Activated naive CD4-positive, alpha-beta T cell treated with anti-CD3 and anti-CD28 coated beads, Interleukin-2, amount 50 U/mL, for 72 hours (primary cell): ENCODE measurements around the gene ALPP. TPM values are rescaled to one million over a fixed set of nuclear protein-coding genes. Genes with fewer than 3 reads are reported as not detected.
A peak's percentile ranks its signal among the peaks of the same experiment; 100 is the strongest.

Experiments
- ATAC-seq, 2 donors: fragments of 150-1000 bp; cut with Tn5 transposase; 2 replicates each; pipeline ENCODE4 v1.10.0; 2021; ENCODE audit warnings: mild to moderate bottlenecking in 2 of 2, moderate library complexity in 2 of 2
- DNase-seq, 2 donors: peaks; one replicate each; pipeline ENCODE4 v3.0.0; 2021 to 2022; ENCODE audit warnings: low spot score in 2 of 2
- H3K27ac Mint-ChIP-seq, 2 donors: one replicate each; pipeline ENCODE4 v1.8.0; 2022; ENCODE audit warnings: mild to moderate bottlenecking in 2 of 2, mixed read lengths in 2 of 2
- H3K36me3 Mint-ChIP-seq, 2 donors: one replicate each; pipeline ENCODE4 v1.8.0; 2022; ENCODE audit warnings: mixed read lengths in 2 of 2
- H3K9me3 Mint-ChIP-seq, 2 donors: one replicate each; pipeline ENCODE4 v1.8.0; 2022; ENCODE audit warnings: mixed read lengths in 2 of 2
- total RNA-seq, 2 donors: library from RNA; stranded (reverse); gene quantifications; one replicate each; pipeline ENCODE4 v1.2.3, GENCODE V29; 2022

ALPP gene
- total RNA-seq, 2 donors from 2014 or later, result 0.16 to 0.53 TPM

DNA sequence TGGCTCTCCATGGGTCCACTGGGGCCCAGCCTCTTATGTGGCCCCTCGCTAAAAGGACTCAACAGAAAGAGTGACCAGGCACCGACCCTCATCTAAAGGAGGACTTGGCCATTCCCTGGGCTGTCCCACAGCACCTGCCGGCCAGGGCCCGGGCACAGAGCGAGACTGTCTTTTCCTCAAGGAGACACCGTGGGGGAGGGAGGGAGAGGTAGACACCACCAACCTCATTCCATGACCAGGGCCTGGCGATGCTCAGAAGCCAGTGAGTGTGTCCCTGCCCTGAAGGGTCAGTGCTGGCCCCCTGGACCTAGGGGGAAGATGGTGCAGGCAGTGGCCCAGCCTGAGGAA is 39.8 kb upstream of the ALPP start:
- Mint-ChIP-seq H3K9me3 (no peaks in the 10 kb centered on the region), H3K36me3 (no peaks in the 10 kb centered on the region), H3K27ac (peak overlapping the region in 1 of 2 donors; percentile 54)
- ATAC-seq, result no peak
- peak in 1 of 2 donors; percentile 43 for DNase-seq

DNA sequence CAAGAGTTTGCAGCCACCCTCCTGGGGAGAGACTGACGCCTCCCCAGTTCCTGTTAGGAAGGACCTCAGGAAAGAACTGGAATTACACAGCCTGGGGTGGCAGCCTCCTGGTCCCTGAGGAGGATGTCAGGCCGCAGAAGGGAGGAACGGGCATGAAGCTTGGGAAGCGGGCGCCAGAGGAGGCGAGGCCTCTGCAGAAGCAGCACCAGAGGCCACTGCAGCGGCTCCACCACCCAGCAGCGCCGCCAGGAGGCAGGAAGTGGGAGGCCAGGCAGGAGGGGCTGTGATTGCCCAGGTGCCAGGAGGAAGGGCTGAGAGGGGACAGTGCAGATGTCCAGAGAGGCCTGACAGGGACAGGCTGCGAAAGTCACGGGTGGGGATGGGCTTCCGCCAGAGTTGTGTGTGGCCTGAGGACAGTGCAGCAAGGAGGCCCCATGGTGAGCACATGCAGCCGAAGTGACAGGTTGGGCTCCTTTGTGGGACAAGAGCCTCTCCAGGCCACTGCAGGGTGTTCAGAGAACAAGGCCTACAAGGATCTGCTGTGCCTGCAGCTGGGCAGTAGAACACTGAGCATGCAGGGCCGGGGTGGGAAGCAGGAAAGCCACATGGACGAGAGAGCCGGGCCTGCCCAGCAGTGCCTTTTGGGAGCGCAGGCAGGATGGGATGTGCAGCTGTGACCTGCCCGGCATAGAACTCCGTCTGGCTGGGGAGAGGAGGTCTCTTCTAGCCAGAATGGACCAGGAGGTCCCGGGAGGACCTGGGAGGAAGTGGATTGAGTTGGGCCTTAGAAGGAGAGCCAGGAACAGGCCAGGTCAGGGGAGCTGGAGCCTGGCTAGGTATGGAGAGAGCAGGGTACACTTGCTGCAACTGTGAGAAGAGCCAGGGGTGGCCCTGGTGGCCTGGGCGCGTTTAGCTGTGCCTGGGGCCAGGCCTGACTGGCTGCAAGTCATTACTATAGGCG is 39.1 kb upstream of the ALPP start:
- ATAC-seq (no peak), DNase-seq (peak in 1 of 2 donors; percentile 47)
- Mint-ChIP-seq H3K36me3 (no peaks in the 10 kb centered on the region), H3K27ac (peak overlapping the region; percentile 54 to 89), H3K9me3 (no peaks in the 10 kb centered on the region)

DNA sequence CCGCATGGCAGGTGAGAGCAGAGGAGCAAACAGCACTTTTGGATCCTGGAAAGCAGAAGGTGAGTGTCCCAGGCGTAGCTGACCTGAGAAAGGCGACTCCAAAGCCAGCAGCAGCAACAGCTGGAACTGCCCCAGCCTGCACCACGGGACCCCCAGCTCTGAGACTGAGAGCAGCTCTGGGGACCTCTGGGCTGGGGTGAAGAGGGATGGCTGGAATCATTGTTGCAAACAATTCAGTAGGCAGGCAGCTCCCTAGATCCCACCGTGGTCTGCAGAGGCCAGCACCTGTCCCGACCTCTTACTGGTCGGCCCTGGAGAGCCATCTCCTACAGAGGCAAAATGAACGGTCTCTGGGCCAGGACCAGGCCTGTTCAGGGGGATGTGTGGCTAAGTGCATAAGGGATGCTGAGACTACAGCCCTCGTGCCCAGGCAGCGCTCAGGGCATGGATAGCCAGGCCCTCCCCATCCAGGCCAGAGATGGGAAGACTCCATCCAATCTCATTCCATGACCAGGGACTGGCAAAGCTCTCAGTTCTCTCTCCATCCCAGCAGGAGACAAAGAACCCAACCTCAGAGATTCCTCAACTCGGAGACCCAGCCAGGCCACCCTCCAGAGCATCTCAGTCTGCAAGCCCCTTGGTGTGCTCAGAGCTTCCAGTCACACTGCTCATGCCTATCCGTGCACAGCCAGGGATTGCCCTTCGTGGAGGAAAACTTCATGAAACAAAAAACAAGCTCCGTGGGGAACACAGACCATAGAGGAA is 38.2 kb upstream of the ALPP start:
- Mint-ChIP-seq H3K9me3 (no peaks in the 10 kb centered on the region), H3K27ac (peak overlapping the region; percentile 9 to 54), H3K36me3 (no peaks in the 10 kb centered on the region)
- ATAC-seq (no peak), DNase-seq (peak in 1 of 2 donors; percentile 23)

DNA sequence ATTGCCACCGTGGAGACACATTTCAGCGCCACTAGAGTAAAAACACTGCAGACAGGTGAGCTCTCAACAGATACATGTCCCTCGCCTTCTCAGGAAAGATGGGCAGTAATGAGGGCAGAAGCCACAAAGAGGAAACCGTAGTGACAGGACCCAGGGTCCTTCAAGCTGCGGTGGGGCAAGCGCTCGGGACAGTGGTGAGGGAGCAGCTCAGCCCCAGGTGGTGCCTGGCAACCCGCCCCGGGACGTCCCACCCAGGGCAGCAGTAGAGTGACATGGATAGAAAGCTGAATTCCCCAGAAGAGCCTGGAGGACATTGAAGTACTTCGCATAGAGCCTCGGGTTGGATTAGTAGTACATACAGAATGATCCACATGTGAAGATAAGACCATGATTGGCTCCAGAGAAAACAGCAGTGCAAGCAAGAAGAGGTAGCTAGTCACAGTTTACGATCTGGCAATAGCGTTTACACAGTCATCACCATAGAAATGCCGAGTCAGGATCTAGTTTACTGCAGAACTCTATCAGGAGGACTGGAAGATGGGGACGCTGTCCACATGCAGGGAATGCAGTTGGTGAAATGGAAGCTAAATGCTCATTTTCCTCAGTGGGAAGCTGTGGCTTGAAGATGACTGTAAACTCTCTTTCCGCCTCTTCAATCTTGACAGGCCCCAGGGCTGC is 37.4 kb upstream of the ALPP start:
- DNase-seq, result peak in 1 of 2 donors; percentile 49
- H3K9me3 Mint-ChIP-seq, result no peaks in the 10 kb centered on the region
- no peak for ATAC-seq
- no peaks in the 10 kb centered on the region for H3K36me3 Mint-ChIP-seq
- no peak overlapping the region for H3K27ac Mint-ChIP-seq

GRCh38 chr2:232341739-232342126 is 36.8 kb upstream of the ALPP start:
- ATAC-seq, result no peak
- Mint-ChIP-seq H3K36me3 (no peaks in the 10 kb centered on the region), H3K27ac (no peak overlapping the region), H3K9me3 (no peaks in the 10 kb centered on the region)
- DNase-seq, result peak in 1 of 2 donors; percentile 47

DNA sequence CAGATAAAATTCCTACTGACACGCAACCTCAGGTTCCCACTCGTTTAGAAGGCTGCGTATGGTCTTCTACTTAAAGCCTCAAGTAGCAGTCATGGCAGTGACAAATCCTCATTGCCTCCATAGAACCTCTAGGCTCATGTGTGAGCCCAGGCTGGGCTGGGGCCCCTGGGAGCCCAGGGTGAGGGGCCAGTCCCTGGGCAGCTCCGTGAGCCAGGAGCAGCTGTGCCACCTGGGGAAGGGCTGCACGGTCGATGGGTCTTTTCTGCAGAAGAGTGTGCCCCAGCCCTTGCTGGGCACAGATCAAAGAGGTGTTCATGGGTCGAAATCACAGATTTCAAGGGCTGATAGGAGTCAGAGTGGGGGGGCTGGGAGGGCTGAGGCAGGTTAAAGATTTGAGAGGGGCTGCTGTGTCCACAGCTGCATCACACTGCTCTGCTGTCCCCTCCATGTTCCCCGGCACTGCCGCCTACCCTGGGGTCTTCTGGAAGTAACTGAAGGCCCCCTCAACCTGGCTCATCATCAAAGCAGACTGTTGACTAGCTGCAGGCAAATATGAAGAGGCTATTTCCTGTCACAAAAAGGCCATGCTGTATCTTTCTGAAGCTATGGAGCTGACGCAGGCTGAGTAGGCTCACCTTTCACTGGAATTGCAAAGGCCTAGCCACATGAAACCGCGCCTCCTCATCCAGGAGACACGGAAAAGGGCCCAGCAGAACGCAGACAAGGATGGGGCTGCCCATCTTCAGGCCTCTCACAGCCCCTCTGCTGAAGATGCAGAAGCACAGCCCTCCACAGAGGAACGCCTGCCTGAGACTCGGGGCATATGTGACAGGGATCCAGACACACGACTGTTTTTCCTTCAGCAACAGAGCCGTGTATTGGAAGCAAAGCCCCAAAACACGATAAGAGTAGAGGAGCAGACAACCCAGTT is 35.7 kb upstream of the ALPP start:
- H3K36me3 Mint-ChIP-seq, result no peaks in the 10 kb centered on the region
- no peaks in the 10 kb centered on the region for H3K9me3 Mint-ChIP-seq
- no peak overlapping the region for H3K27ac Mint-ChIP-seq
- DNase-seq, result peak in 1 of 2 donors; percentile 51
- no peak for ATAC-seq

DNA sequence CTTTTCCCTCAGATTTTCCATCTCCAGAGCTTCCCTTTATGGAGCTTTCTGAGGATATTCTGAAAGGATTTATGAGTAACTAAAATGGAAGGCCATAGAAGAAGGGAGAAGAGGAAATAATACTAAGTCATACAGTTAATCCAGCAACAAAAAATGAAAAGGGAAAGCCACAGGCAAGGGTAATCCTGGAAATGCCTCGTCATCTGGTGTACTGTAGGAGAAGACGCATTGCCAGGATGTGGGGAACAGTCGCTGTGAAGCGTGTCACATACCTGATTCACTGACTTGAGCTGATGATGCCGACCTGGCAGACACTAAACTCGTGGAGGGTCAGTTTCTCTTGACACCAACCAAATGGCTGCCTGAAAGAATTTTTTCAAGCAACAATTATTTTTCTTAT is 34.7 kb upstream of the ALPP start:
- peak in 1 of 2 donors; percentile 29 for ATAC-seq
- Mint-ChIP-seq H3K36me3 (no peaks in the 10 kb centered on the region), H3K27ac (no peak overlapping the region), H3K9me3 (no peaks in the 10 kb centered on the region)
- peak in 1 of 2 donors; percentile 25 for DNase-seq

DNA sequence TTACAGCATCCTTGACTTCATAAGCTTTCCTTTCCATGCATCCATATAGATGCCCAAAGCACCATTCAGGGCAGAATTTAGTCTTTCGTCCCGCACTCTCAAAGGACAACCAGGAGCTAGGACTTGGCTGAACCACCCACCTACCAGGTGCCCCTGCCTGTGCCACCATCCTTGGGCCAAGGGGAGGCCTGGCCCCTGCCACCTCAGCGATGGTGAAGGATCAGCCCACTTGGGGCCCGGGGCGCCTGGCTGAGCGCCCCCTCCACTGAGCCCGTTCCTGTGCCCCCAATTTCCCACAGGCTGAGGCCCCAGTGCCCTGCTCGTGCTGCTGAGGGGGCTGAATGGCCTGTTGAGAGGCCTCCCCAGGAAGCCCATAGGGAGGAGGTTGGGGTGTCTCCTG is 33.3 kb upstream of the ALPP start:
- DNase-seq (peak in 1 of 2 donors; percentile 31), ATAC-seq (no peak)
- H3K9me3 Mint-ChIP-seq, result no peaks in the 10 kb centered on the region
- H3K27ac Mint-ChIP-seq, result no peak overlapping the region
- H3K36me3 Mint-ChIP-seq, result no peaks in the 10 kb centered on the region

DNA sequence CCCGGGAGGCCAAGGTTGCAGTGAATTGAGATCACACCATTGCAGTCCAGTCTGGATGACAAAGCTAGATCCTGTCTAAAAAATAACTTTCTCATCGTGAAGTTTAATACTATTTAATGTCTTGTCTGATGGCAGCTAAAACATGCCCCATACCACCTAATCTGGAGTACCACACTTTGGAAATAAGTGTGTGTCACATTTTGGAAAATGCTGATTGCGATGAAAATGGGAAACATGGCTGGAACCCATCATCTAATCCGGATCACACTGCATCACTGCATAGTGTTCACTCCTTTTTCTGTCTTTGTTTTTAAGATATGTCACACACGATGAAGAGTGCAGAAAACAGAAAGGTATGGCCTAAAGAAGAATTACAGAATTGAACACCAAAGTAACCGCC is 31.2 kb upstream of the ALPP start:
- ATAC-seq (no peak), DNase-seq (no peak)
- H3K9me3 Mint-ChIP-seq, result no peaks in the 10 kb centered on the region
- H3K36me3 Mint-ChIP-seq, result no peaks in the 10 kb centered on the region
- H3K27ac Mint-ChIP-seq, result no peak overlapping the region

- peak in 1 of 2 donors; percentile 18 for ATAC-seq
- H3K27ac Mint-ChIP-seq, result no peak overlapping the region
- no peaks in the 10 kb centered on the region for H3K9me3 Mint-ChIP-seq
These were observed 29.6 kb upstream of the ALPP start for GRCh38 chr2:232348936-232349335.

DNA sequence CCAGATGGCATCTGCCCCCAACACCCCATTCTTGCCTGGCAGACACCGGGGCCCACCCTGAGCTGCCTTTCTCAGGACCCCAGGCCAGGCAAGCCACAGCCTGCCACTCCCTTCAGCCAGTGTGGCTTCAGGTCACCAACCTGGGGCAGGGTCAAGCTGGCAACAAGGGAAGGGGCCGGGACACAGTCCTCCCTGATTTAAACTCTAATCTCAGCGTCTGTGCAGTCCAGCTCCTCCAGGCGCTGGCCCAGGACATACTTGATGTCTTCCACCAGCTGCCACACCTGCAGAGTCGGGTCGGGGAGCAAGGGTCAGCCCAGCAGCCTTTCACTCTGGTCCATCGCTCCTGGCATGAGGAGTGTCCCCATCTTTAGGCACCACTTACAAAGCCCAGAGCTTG is 29.0 kb upstream of the ALPP start:
- DNase-seq (peak in 1 of 2 donors; percentile 14), ATAC-seq (no peak)
- no peak overlapping the region for H3K27ac Mint-ChIP-seq
- no peaks in the 10 kb centered on the region for H3K36me3 Mint-ChIP-seq
- no peaks in the 10 kb centered on the region for H3K9me3 Mint-ChIP-seq

More at GRCh38 chr2:232348936-232349335, 29.6 kb upstream of the ALPP start:
- peak in 1 of 2 donors; percentile 9 for DNase-seq
- H3K36me3 Mint-ChIP-seq, result no peaks in the 10 kb centered on the region

DNA sequence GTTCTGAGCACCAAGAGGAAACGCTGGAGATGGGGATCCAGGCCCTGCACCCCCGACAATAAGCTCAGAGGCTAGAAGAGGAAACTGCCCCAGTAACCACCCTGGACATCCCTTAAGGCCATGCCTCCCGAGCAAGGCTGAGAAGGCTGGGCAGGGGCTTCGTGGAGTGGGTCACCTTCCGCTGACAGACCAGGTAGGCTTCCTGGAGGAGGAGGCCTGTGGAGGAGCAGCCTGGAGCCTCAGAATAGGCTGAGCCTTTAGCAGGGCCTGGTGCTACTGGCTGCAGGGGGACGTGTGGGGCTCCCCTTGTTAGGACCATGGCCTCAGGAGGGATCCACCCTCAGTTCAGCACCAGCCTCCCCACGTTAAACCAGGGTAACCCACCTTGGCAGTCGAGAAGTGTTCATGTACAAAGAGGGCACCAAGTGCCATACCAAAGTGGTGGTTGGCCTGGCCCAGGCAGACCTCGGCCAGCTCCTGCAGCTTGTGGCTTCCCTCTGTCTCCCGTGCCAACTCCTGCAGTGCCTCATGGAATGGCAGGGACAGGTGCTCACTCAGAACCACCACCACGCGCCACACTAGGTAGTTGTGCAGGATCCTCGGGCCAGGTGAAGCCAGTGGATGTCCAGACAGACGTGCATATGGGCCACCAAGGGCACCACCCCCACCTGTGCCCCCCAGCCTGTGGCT is 28.5 kb upstream of the ALPP start:
- no peaks in the 10 kb centered on the region for H3K9me3 Mint-ChIP-seq
- H3K27ac Mint-ChIP-seq, result peak overlapping the region in 1 of 2 donors; percentile 22
- H3K36me3 Mint-ChIP-seq, result no peaks in the 10 kb centered on the region
- no peak for ATAC-seq
- peak in 1 of 2 donors; percentile 39 for DNase-seq

GRCh38 chr2:232350804-232351685 is 27.5 kb upstream of the ALPP start:
- ATAC-seq, result peak in 1 of 2 donors; percentile 34

GRCh38 chr2:232351686-232352510 is 26.7 kb upstream of the ALPP start:
- DNase-seq (peak in 1 of 2 donors; percentile 35), ATAC-seq (peak in 1 of 2 donors; percentile 11)
- Mint-ChIP-seq H3K27ac (no peak overlapping the region), H3K9me3 (no peaks in the 10 kb centered on the region), H3K36me3 (peaks cover 0 to 5% of the 10 kb centered on the region in 2 donors)

More at GRCh38 chr2:232350804-232351685, 27.5 kb upstream of the ALPP start:
- H3K9me3 Mint-ChIP-seq, result no peaks in the 10 kb centered on the region
- DNase-seq, result peak; percentile 14 to 44
- no peaks in the 10 kb centered on the region for H3K36me3 Mint-ChIP-seq
- H3K27ac Mint-ChIP-seq, result no peak overlapping the region
